Measurements from ENCODE around the gene DIRAS1.

GRCh38 chr19:2694196-2694595, 27.0 kb downstream of the DIRAS1 start:
- TF ChIP-seq CTCF (IDR thresholded peaks at IDR 0.05) (no peak), POLR2A (IDR thresholded peaks at IDR 0.05) (no peak), POLR2AphosphoS5 (IDR thresholded peaks at IDR 0.05) (no peak)

Measured in prostate gland (tissue), 2 donors.